Right lobe of liver (tissue), 6 donors: Measurements from ENCODE around the gene SERPINB10. TPM values are rescaled to one million over a fixed set of nuclear protein-coding genes. Genes with fewer than 3 reads are reported as not detected.

Experiments used
- ATAC-seq, 4 donors: fragments of 200-7000 bp; cut with Tn5 transposase; one replicate each; pipeline ENCODE4 v1.9.1; 2020; ENCODE audit warnings: mild to moderate bottlenecking in 4 of 4, moderate library complexity in 4 of 4
- DNase-seq, 3 donors: peaks; one replicate each; pipeline ENCODE4 v3.0.0-alpha.2; 2020
- H3K27ac ChIP-seq, 3 donors: fragments of 200-600 bp; one replicate each; pipeline ENCODE4 v1.8.0; 2022
- H3K27me3 ChIP-seq, 2 donors: fragments of 200-600 bp; one replicate each; pipeline ENCODE4 v1.8.0; 2022
- H3K36me3 ChIP-seq, 4 donors: fragments of 200-600 bp; sonication (generic) in 1 of 4; one replicate each; pipeline versions ENCODE4 v1.5.1 to v1.8.0; 2017 to 2022; ENCODE audit warnings: control low read depth in 1 of 4
- H3K4me1 ChIP-seq, 4 donors: fragments of 200-600 bp; sonication (generic) in 1 of 4; one replicate each; pipeline versions ENCODE4 v1.5.1 to v1.8.0; 2017 to 2022; ENCODE audit warnings: control low read depth in 1 of 4
- H3K4me3 ChIP-seq, 3 donors: fragments of 200-600 bp; one replicate each; pipeline ENCODE4 v1.8.0; 2022
- H3K9me3 ChIP-seq, 4 donors: fragments of 200-600 bp; sonication (generic) in 1 of 4; one replicate each; pipeline versions ENCODE4 v1.5.1 to v1.8.0; 2017 to 2022; ENCODE audit warnings: control low read depth in 1 of 4
- POLR2A ChIP-seq: fragments of 450-650 bp; IDR thresholded peaks from one replicate; pipeline ENCODE4 v1.6.1; 2017; ENCODE audit warnings: antibody characterized with exemption, mild to moderate bottlenecking
- WGBS: methylation state at CpG from one replicate; pipeline ENCODE4 v1.1.6; 2018; ENCODE audit warnings: low coverage, low lambda C conversion rate; ENCODE audit not compliant: insufficient coverage; ENCODE audit errors: missing lambda C conversion rate; 5-methylcytosine and 5-hydroxymethylcytosine counted together
- intact Hi-C, 2 donors: fragments of 100-400 bp; cut with DNase I; formaldehyde crosslinking; loops; one replicate each; pipeline versions ENCODE4 v1.11.2 to v1.14.1; 2022
- total RNA-seq, 6 experiments: library from RNA; depleted of rRNA in 2 of 6; stranded (reverse); fragments of >200 nt in 2 of 6; fragmentation: NEBNext Ultra II Directional in 3 of 6; extraction: Animal tissue kit (Norgen Biotek cat#: 25700) in 3 of 6; gene quantifications; one replicate each; pipeline versions ENCODE4 v1.1.0 to v1.2.4, GENCODE V29; 2016 to 2023
- TF ChIP-seq, protein P1 (sequence below), 4 donors: fragments of 200-600 bp in 3 of 4; fragments of 450-650 bp in 1 of 4; IDR thresholded peaks; one replicate each; pipeline versions ENCODE4 v1.5.1 to v1.8.0; 2016 to 2022; ENCODE audit warnings: antibody characterized with exemption in 4 of 4, mild to moderate bottlenecking in 2 of 4
- donor health status: DM: no; HTN: yes; CAD: no.
- donor health status: DM: no; HTN: no; CAD: no.
- donor health status: DM: no; HTN: no; CAD: no.
- donor health status: DM: no; HTN: yes; CAD: no.
- donor health status: DM: no; HTN: yes; CAD: no.

Gene SERPINB10
- total RNA-seq, 6 experiments from 2014 or later = 0.24 TPM; not detected in 5

GRCh38 chr18:63970809-63971205 lies 63.0 kb downstream of the SERPINB10 start:
- peaks cover 0 to 30% (median 4%) of the 10 kb centered on the region in 4 donors for H3K4me1 ChIP-seq
- intact Hi-C loops = no loop called here
- peak; percentile 15 to 33 (median 20) for ATAC-seq
- DNase-seq = peak in 2 of 3 donors; percentile 46 to 60
- TF ChIP-seq, protein P1, sequence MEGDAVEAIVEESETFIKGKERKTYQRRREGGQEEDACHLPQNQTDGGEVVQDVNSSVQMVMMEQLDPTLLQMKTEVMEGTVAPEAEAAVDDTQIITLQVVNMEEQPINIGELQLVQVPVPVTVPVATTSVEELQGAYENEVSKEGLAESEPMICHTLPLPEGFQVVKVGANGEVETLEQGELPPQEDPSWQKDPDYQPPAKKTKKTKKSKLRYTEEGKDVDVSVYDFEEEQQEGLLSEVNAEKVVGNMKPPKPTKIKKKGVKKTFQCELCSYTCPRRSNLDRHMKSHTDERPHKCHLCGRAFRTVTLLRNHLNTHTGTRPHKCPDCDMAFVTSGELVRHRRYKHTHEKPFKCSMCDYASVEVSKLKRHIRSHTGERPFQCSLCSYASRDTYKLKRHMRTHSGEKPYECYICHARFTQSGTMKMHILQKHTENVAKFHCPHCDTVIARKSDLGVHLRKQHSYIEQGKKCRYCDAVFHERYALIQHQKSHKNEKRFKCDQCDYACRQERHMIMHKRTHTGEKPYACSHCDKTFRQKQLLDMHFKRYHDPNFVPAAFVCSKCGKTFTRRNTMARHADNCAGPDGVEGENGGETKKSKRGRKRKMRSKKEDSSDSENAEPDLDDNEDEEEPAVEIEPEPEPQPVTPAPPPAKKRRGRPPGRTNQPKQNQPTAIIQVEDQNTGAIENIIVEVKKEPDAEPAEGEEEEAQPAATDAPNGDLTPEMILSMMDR (IDR thresholded peaks at IDR 0.05) = no peak
- no peak for TF ChIP-seq POLR2A
- no peaks in the 10 kb centered on the region for H3K9me3 ChIP-seq
- no peaks in the 10 kb centered on the region for H3K36me3 ChIP-seq
- H3K27me3 ChIP-seq = no peaks in the 10 kb centered on the region
- peak overlapping the region; percentile 68 to 79 (median 79) for H3K4me3 ChIP-seq
- H3K27ac ChIP-seq = peak overlapping the region; percentile 96 to 99 (median 98)
- 13% methylated on average over 15 of the region's 18 CpGs for WGBS

DNA sequence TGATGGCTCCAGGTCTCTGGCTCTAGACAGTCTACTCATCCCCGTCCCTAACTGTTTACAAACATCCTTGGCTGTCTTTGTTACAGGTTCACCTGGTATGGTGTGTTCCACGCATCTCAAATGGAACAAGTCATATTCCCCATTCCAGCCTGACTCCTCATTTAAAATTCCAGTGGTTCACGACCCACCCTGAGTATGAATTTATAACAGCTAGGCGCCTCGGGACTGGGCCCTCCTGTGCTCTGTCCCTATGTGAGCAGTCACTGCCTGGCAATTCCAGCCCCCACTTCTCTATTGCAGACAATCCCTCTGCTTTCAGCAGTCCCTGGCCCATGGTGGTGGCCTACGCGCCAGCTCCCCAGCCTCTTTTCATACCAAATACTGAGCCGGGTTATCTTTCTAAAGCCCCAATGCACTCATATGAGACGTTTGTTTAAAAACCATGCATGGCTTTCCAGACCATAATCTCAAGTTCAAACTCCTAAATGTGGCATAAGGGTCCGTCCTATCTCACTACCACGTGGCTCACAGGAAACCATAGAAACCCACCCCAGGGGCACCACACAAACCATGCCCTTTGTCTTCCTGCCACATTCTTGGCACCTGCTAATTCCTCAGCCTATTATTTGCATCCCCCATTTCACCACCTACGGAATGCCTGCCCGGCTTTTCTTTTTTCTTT lies 63.7 kb downstream of the SERPINB10 start:
- Histone ChIP-seq H3K9me3 (no peaks in the 10 kb centered on the region), H3K4me3 (peak overlapping the region; percentile 68 to 79 (median 79)), H3K27ac (peak overlapping the region; percentile 96 to 99 (median 98)), H3K4me1 (peaks cover 0 to 24% (median 4%) of the 10 kb centered on the region in 4 donors), H3K27me3 (no peaks in the 10 kb centered on the region), H3K36me3 (no peaks in the 10 kb centered on the region)
- TF ChIP-seq, protein P1 (IDR thresholded peaks at IDR 0.05) = no peak
- TF ChIP-seq POLR2A = no peak
- intact Hi-C loops = no loop called here
- 69% methylated on average over 12 of the region's 13 CpGs for WGBS
- DNase-seq (no peak), ATAC-seq (no peak)

GRCh38 chr18:63972002-63972376 lies 64.2 kb downstream of the SERPINB10 start:
- H3K4me3 ChIP-seq = no peak overlapping the region
- ATAC-seq (no peak), DNase-seq (no peak)
- no peak for TF ChIP-seq POLR2A
- TF ChIP-seq, protein P1 (IDR thresholded peaks at IDR 0.05) = no peak
- H3K36me3 ChIP-seq = no peaks in the 10 kb centered on the region
- no peaks in the 10 kb centered on the region for H3K27me3 ChIP-seq
- H3K4me1 ChIP-seq = peaks cover 0 to 24% (median 4%) of the 10 kb centered on the region in 4 donors
- H3K27ac ChIP-seq = peak overlapping the region in 1 of 3 donors; percentile 99
- 69% methylated on average over 5 of the region's 5 CpGs for WGBS
- intact Hi-C loops = no loop called here
- H3K9me3 ChIP-seq = no peaks in the 10 kb centered on the region

- Histone ChIP-seq H3K4me3 (no peak overlapping the region), H3K27me3 (no peaks in the 10 kb centered on the region), H3K9me3 (no peaks in the 10 kb centered on the region), H3K4me1 (peaks cover 0 to 17% (median 4%) of the 10 kb centered on the region in 4 donors), H3K27ac (peak overlapping the region in 2 of 3 donors; percentile 51 to 82), H3K36me3 (no peaks in the 10 kb centered on the region)
- 29% methylated on average over 2 of the region's 2 CpGs for WGBS
- ATAC-seq (peak; percentile 22 to 55 (median 46)), DNase-seq (peak in 1 of 3 donors; percentile 58)
- intact Hi-C loops = no loop called here
- TF ChIP-seq POLR2A = no peak
- TF ChIP-seq, protein P1 (IDR thresholded peaks at IDR 0.05) = peak; percentile 11 to 56 (median 32)
These were observed 67.2 kb downstream of the SERPINB10 start for GRCh38 chr18:63974991-63975390.
